DMS114 treated with DMSO at 0.1 percent for 48 hours (cell line): ENCODE measurements around the gene DNLZ.
A peak's percentile ranks its signal among the peaks of the same experiment; 100 is the strongest.

Experiments
- DNase-seq: peaks from one replicate; lab custom pipeline; 2025; ENCODE audit not compliant: unreplicated experiment; lab: John Stamatoyannopoulos, UW

Gene DNLZ

GRCh38 chr9:136344544-136345280, 18.8 kb downstream of the DNLZ start:
- DNase-seq = no peak

GRCh38 chr9:136343884-136344269, 19.7 kb downstream of the DNLZ start:
- no peak for DNase-seq

- no peak for DNase-seq
Observed at GRCh38 chr9:136343121-136343883, 20.2 kb downstream of the DNLZ start.

GRCh38 chr9:136342181-136343120, 21.1 kb downstream of the DNLZ start:
- no peak for DNase-seq

GRCh38 chr9:136341769-136342168, 21.8 kb downstream of the DNLZ start:
- DNase-seq = no peak

GRCh38 chr9:136341042-136341655, 22.4 kb downstream of the DNLZ start:
- no peak for DNase-seq

- DNase-seq = no peak
Observed at GRCh38 chr9:136340356-136341041, 23.0 kb downstream of the DNLZ start.

- DNase-seq = no peak
Observed at GRCh38 chr9:136339958-136340310, 23.6 kb downstream of the DNLZ start.

- peak; percentile 24 for DNase-seq
Observed at GRCh38 chr9:136339173-136339957, 24.2 kb downstream of the DNLZ start.

- no peak for DNase-seq
Observed at GRCh38 chr9:136338511-136338910, 25.0 kb downstream of the DNLZ start.

- DNase-seq = no peak
Observed at GRCh38 chr9:136337416-136338395, 25.8 kb downstream of the DNLZ start.

- DNase-seq = no peak
Observed at GRCh38 chr9:136336881-136337280, 26.7 kb downstream of the DNLZ start.

GRCh38 chr9:136336156-136336870, 27.2 kb downstream of the DNLZ start:
- DNase-seq = no peak

GRCh38 chr9:136335296-136336155, 28.0 kb downstream of the DNLZ start:
- DNase-seq = no peak

GRCh38 chr9:136334541-136334940, 29.0 kb downstream of the DNLZ start:
- DNase-seq = no peak

- DNase-seq = no peak
Observed at GRCh38 chr9:136333486-136333885, 30.1 kb downstream of the DNLZ start.

GRCh38 chr9:136333045-136333444, 30.5 kb downstream of the DNLZ start:
- DNase-seq = no peak
